ENCODE results near the gene HOXA9.

GRCh38 chr7:27151931-27152815 lies 13.2 kb downstream of the HOXA9 start, which contains the start of gene HOXA3:
- TF ChIP-seq POLR2A (IDR thresholded peaks at IDR 0.05; ENCODE audit: low read depth, low read length), result no peak
- TF ChIP-seq POLR2AphosphoS5 (IDR thresholded peaks at IDR 0.05; ENCODE audit: low read depth, low read length), result no peak
